H1 (cell line): ENCODE results near the gene RPS6KA5. TPM values are rescaled to one million over a fixed set of nuclear protein-coding genes. Genes with fewer than 3 reads are reported as not detected.

ENCODE experiments used
- CTCF ChIA-PET: fragments of 300-600 bp; sonication (Branson Sonifier 250); formaldehyde crosslinking; loops from one replicate; lab custom pipeline; 2021; ENCODE audit not compliant: partially characterized antibody; lab: Charles Lee
- POLR2A ChIA-PET: fragments of 300-600 bp; sonication (Branson Sonifier 250); formaldehyde crosslinking; loops from one replicate; lab custom pipeline; 2021; ENCODE audit warnings: inconsistent platforms; ENCODE audit not compliant: partially characterized antibody; lab: Charles Lee
- DNase-seq, 2 experiments: peaks; one replicate each; pipeline versions ENCODE4 v3.0.0 to v3.0.0-alpha.2; 2010 to 2022; ENCODE audit warnings: low spot score in 2 of 2, low read depth in 1 of 2, mixed read lengths in 1 of 2
- FAIRE-seq: peaks from 2 replicates; lab custom pipeline; 2011; peaks lifted over from hg19 to GRCh38; lab: Jason Lieb, UNC
- H2AFZ ChIP-seq: 2 replicates; pipeline ENCODE4 v1.8.1; 2012; ENCODE audit warnings: low read length, inconsistent platforms
- H2AK5ac ChIP-seq: 2 replicates; pipeline ENCODE4 v1.6.1; 2013; ENCODE audit warnings: low read depth, low read length
- H2BK120ac ChIP-seq: replicated peaks from 2 replicates; pipeline ENCODE3; 2013; ENCODE audit warnings: low read depth, low read length, inconsistent platforms
- H2BK12ac ChIP-seq: 2 replicates; pipeline ENCODE4 v1.6.1; 2013; ENCODE audit warnings: low read depth, low read length
- H2BK15ac ChIP-seq: 2 replicates; pipeline ENCODE4 v1.6.1; 2013; ENCODE audit warnings: low read length
- H2BK20ac ChIP-seq: 2 replicates; pipeline ENCODE4 v1.6.1; 2013; ENCODE audit warnings: low read length
- H2BK5ac ChIP-seq: 2 replicates; pipeline ENCODE4 v1.6.1; 2013; ENCODE audit warnings: low read depth, low read length
- H3K14ac ChIP-seq: 2 replicates; pipeline ENCODE4 v1.6.1; 2013; ENCODE audit warnings: inconsistent platforms; ENCODE audit not compliant: insufficient read length
- H3K18ac ChIP-seq: 2 replicates; pipeline ENCODE4 v1.6.1; 2013; ENCODE audit warnings: low read length; ENCODE audit errors: extremely low read depth
- H3K23ac ChIP-seq: 2 replicates; pipeline ENCODE4 v1.6.1; 2013; ENCODE audit warnings: inconsistent platforms; ENCODE audit not compliant: insufficient read length
- H3K23me2 ChIP-seq: 2 replicates; pipeline ENCODE4 v1.6.1; 2013; ENCODE audit warnings: low read depth, low read length
- H3K27ac ChIP-seq: 2 replicates; pipeline ENCODE4 v1.6.1; 2011; ENCODE audit warnings: low read depth, low read length, inconsistent platforms
- H3K27me3 ChIP-seq, 4 experiments: replicated peaks in 1 of 4; 1 replicate in 1 of 4; 2 replicates in 3 of 4; pipeline versions ENCODE4 v1.6.1 to v1.8.1; 2011 to 2013; ENCODE audit warnings: low read length in 3 of 4, mild to moderate bottlenecking in 3 of 4, inconsistent platforms in 2 of 4, mixed read lengths in 2 of 4, moderate library complexity in 1 of 4; ENCODE audit not compliant: control insufficient read depth in 3 of 4, insufficient read depth in 3 of 4; ENCODE audit errors: extremely low read depth in 1 of 4
- H3K36me3 ChIP-seq, 4 experiments: 2 replicates each; pipeline versions ENCODE4 v1.6.1 to v1.8.1; 2011 to 2013; ENCODE audit warnings: mild to moderate bottlenecking in 4 of 4, low read length in 3 of 4, moderate library complexity in 2 of 4, control low read depth in 1 of 4, inconsistent platforms in 1 of 4; ENCODE audit not compliant: insufficient read depth in 4 of 4, control insufficient read depth in 2 of 4
- H3K4ac ChIP-seq: replicated peaks from 2 replicates; pipeline ENCODE3; 2013; ENCODE audit warnings: low read length, low read depth, mixed read lengths, inconsistent platforms; ENCODE audit not compliant: insufficient read length
- H3K4me1 ChIP-seq, 4 experiments: replicated peaks in 1 of 4; 1 replicate in 1 of 4; 2 replicates in 3 of 4; pipeline versions ENCODE4 v1.6.1 to v1.8.1; 2011 to 2013; ENCODE audit warnings: low read length in 3 of 4, inconsistent platforms in 2 of 4, mixed read lengths in 1 of 4; ENCODE audit not compliant: insufficient read depth in 4 of 4, control insufficient read depth in 3 of 4
- H3K4me2 ChIP-seq, 2 experiments: 2 replicates each; pipeline versions ENCODE4 v1.6.1 to v1.8.1; 2011 to 2013; ENCODE audit warnings: low read depth in 2 of 2, low read length in 2 of 2, control low read depth in 1 of 2, inconsistent platforms in 1 of 2, mild to moderate bottlenecking in 1 of 2; ENCODE audit not compliant: insufficient read depth in 1 of 2
- H3K4me3 ChIP-seq, 4 experiments: fragments of 200-600, 300-600 bp in 1 of 4; sonication (generic), shearing (Covaris generic), sonication (Bioruptor Twin) in 1 of 4; 2 replicates each; pipeline versions ENCODE4 v1.5.1 to v1.8.1; 2011 to 2016; ENCODE audit warnings: low read length in 4 of 4, low read depth in 3 of 4, control low read depth in 2 of 4, inconsistent platforms in 2 of 4, mild to moderate bottlenecking in 2 of 4, mixed read lengths in 1 of 4, moderate library complexity in 1 of 4; ENCODE audit not compliant: insufficient read depth in 2 of 4; ENCODE audit errors: extremely low read depth in 1 of 4
- H3K56ac ChIP-seq: replicated peaks from 2 replicates; pipeline ENCODE3; 2013; ENCODE audit warnings: low read depth, mild to moderate bottlenecking, mixed read lengths, low read length, inconsistent platforms; ENCODE audit not compliant: insufficient read length
- H3K79me1 ChIP-seq: 2 replicates; pipeline ENCODE4 v1.6.1; 2013; ENCODE audit warnings: low read depth, low read length, control low read depth
- H3K79me2 ChIP-seq, 2 experiments: 2 replicates each; pipeline versions ENCODE4 v1.6.1 to v1.8.1; 2012 to 2013; ENCODE audit warnings: low read length in 2 of 2, mild to moderate bottlenecking in 2 of 2, inconsistent platforms in 1 of 2; ENCODE audit not compliant: insufficient read depth in 2 of 2, control insufficient read depth in 1 of 2
- H3K9ac ChIP-seq, 4 experiments: replicated peaks in 1 of 4; 1 replicate in 1 of 4; 2 replicates in 3 of 4; pipeline versions ENCODE4 v1.6.1 to v1.8.1; 2011 to 2013; ENCODE audit warnings: low read depth in 3 of 4, low read length in 3 of 4, control low read depth in 2 of 4, mild to moderate bottlenecking in 2 of 4, moderate library complexity in 2 of 4, inconsistent platforms in 1 of 4; ENCODE audit errors: extremely low read depth in 1 of 4
- H3K9me3 ChIP-seq, 2 experiments: 2 replicates each; pipeline versions ENCODE4 v1.6.1 to v1.8.1; 2012 to 2013; ENCODE audit warnings: mild to moderate bottlenecking in 2 of 2, moderate library complexity in 2 of 2, control low read depth in 1 of 2, inconsistent platforms in 1 of 2, low read depth in 1 of 2, low read length in 1 of 2, mixed read lengths in 1 of 2; ENCODE audit not compliant: insufficient read depth in 2 of 2
- H4K20me1 ChIP-seq, 2 experiments: replicated peaks in 1 of 2; 2 replicates each; pipeline versions ENCODE3 to v1.8.1; 2011 to 2013; ENCODE audit warnings: inconsistent platforms in 2 of 2, low read length in 2 of 2, mild to moderate bottlenecking in 1 of 2; ENCODE audit not compliant: insufficient read depth in 2 of 2, control insufficient read depth in 1 of 2
- H4K5ac ChIP-seq: 2 replicates; pipeline ENCODE4 v1.6.1; 2013; ENCODE audit warnings: low read length, low read depth, mixed read lengths, inconsistent platforms; ENCODE audit not compliant: insufficient read length
- H4K8ac ChIP-seq: 2 replicates; pipeline ENCODE4 v1.8.0; 2013; ENCODE audit warnings: mild to moderate bottlenecking, moderate library complexity, low read length, inconsistent platforms; ENCODE audit not compliant: insufficient read depth; ENCODE audit errors: extremely low read depth
- H4K91ac ChIP-seq: replicated peaks from 2 replicates; pipeline ENCODE3; 2013; ENCODE audit warnings: low read length, mixed read lengths, inconsistent platforms; ENCODE audit not compliant: insufficient read length
- CHD1 ChIP-seq: IDR thresholded peaks from 2 replicates; pipeline ENCODE4 v1.6.1; 2012; ENCODE audit warnings: low read depth, low read length, improper control_type of control experiment
- GABPA ChIP-seq: IDR thresholded peaks from 2 replicates; pipeline ENCODE4 v1.6.1; 2011; ENCODE audit warnings: mild to moderate bottlenecking, low read length, moderate library complexity, borderline replicate concordance; ENCODE audit not compliant: insufficient read depth
- RAD21 ChIP-seq, 2 experiments: IDR thresholded peaks in 1 of 2; conservative IDR thresholded peaks in 1 of 2; 2 replicates each; pipeline ENCODE4 v1.6.1; 2011; ENCODE audit warnings: low read depth in 2 of 2, low read length in 2 of 2, improper control_type of control experiment in 1 of 2, inconsistent platforms in 1 of 2, mild to moderate bottlenecking in 1 of 2, moderate library complexity in 1 of 2
- SIX5 ChIP-seq: IDR thresholded peaks from 2 replicates; pipeline ENCODE4 v1.6.1; 2011; ENCODE audit warnings: mild to moderate bottlenecking, low read depth, low read length
- WGBS, 2 experiments: shearing (Covaris generic) in 1 of 2; methylation state at CpG; one replicate each; pipeline versions ENCODE4 v1.1.6 to v1.1.7; 2013 to 2015; ENCODE audit warnings: low lambda C conversion rate in 2 of 2, mixed read lengths in 2 of 2, inconsistent platforms in 1 of 2, low coverage in 1 of 2, missing lambda C conversion rate in 1 of 2; ENCODE audit not compliant: insufficient replicate concordance in 2 of 2, insufficient coverage in 1 of 2, insufficient read length in 1 of 2; ENCODE audit errors: extremely low coverage in 1 of 2, missing lambda C conversion rate in 1 of 2; 5-methylcytosine and 5-hydroxymethylcytosine counted together
- polyA plus RNA-seq, 7 experiments: library from polyadenylated mRNA; depleted of rRNA in 3 of 7; stranded (reverse) in 5 of 7; unstranded in 2 of 7; fragments of >200 nt in 5 of 7; fragments of 200-250 nt in 2 of 7; gene quantifications; 1 replicate in 5 of 7; 2 replicates in 1 of 7; 4 replicates in 1 of 7; pipeline versions ENCODE4 v1.2.1 to v1.2.3, GENCODE V29; 2011 to 2013; ENCODE audit warnings: missing spikeins in 2 of 7, mixed read lengths in 2 of 7
- total RNA-seq: library from RNA; stranded (reverse); fragmentation: NEBNext Ultra II Directional; extraction: Animal tissue kit (Norgen Biotek cat#: 25700); gene quantifications from 2 replicates; pipeline ENCODE4 v1.2.1, GENCODE V29; 2021

RPS6KA5 gene
- total and polyA plus RNA-seq, 2 of the 8 experiments (the other 6 are each of a cell fraction or from before 2014, with no cell fraction given), result 0.85 to 3.1 TPM

- Histone ChIP-seq H3K56ac (no peak overlapping the region), H3K4me2 (no peak overlapping the region), H4K20me1 (no peaks in the 10 kb centered on the region), H2AFZ (no peak overlapping the region), H2BK120ac (no peak overlapping the region), H3K23me2 (no peaks in the 10 kb centered on the region), H2AK5ac (no peak overlapping the region), H2BK15ac (no peak overlapping the region), H2BK5ac (no peak overlapping the region), H3K23ac (no peak overlapping the region), H4K5ac (no peak overlapping the region), H3K4ac (no peak overlapping the region), H3K79me2 (no peaks in the 10 kb centered on the region), H3K9me3 (no peaks in the 10 kb centered on the region), H3K79me1 (no peaks in the 10 kb centered on the region), H3K4me3 (no peak overlapping the region), H3K4me1 (no peaks in the 10 kb centered on the region), H2BK12ac (no peak overlapping the region), H3K18ac (no peak overlapping the region), H2BK20ac (no peak overlapping the region), H4K8ac (0 out of 2 replicates have a peak overlapping the region, but pooled peaks have one; percentile 68), H3K27me3 (peaks cover 0 to 1% (median 0%) of the 10 kb centered on the region in 4 experiments; a peak in 1 of 7 replicates), H3K9ac (no peak overlapping the region), H3K27ac (no peak overlapping the region), H3K36me3 (no peaks in the 10 kb centered on the region), H4K91ac (no peak overlapping the region), H3K14ac (no peak overlapping the region)
- CTCF ChIA-PET, result interaction anchor here (0.6 kb wide), 1 partner anchor 1438 kb away, joined by 3 read pairs; no protein-coding TSS in a partner anchor
- POLR2A ChIA-PET, result no interaction called here
- no peak for DNase-seq
- no peak for TF ChIP-seq GABPA
- TF ChIP-seq SIX5, result no peak
- TF ChIP-seq RAD21 (IDR thresholded peaks at IDR 0.05 in 1 of 2, conservative IDR thresholded peaks at IDR 0.05 in 1 of 2; ENCODE audit: low read depth in 2 of 2, low read length in 2 of 2), result no peak
- TF ChIP-seq CHD1, result no peak
- WGBS, 2 experiments, result 87% methylated on average over 6 of the region's 7 CpGs; no CpG with 5 or more reads in 1 of the 2 experiments
- no peak for FAIRE-seq
Observed at GRCh38 chr14:90836692-90837063, 223.8 kb downstream of the RPS6KA5 start.
